Measurements from ENCODE around the gene USE1.

Gene USE1

DNA sequence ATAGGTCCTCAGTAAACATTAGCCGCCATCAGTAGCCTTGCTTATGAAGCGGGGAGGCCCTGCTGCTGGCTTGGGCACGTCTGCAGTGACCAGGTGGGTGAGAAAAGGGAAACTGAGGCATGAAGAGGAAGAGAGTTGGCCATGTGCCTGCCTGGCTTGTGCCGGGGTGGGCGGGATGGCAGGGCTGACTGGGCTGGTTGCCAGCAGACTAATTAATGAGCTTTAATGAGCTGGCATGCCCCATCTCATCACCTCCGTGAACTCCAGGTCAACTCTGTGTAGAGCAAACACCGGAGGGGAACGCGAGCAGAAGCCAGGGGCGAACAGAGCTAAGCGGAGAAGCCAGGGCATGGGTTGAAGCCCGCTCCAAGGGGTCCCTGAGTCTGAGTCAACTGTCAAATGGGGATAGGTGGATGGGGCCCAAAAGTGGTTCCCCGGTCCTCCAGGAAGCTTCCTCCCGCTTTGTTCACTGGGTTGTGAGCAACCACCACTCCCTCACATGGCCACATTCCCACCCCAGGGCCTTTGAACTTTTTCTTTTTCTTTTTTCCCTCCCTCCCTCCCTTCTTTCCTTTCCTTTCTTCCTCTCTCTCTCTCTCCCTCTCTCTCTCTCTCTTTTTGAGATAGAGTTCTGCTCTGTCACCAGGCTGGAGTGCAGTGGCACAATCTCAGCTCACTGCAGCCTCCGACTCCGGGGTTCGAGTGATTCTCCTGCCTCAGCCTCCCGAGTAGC, 21.8 kb downstream of the USE1 start:
- Histone ChIP-seq H3K9me3 (ENCODE audit: control insufficient read depth, insufficient read depth, low read length) (no peaks in the 10 kb centered on the region), H3K4me1 (ENCODE audit: insufficient read depth, low read length) (peaks cover 14% of the 10 kb centered on the region), H3K36me3 (ENCODE audit: insufficient read depth, low read length) (no peaks in the 10 kb centered on the region; the same call in 1 of the 2 replicates), H3K9ac (ENCODE audit: low read depth, low read length) (no peak overlapping the region)

DNA sequence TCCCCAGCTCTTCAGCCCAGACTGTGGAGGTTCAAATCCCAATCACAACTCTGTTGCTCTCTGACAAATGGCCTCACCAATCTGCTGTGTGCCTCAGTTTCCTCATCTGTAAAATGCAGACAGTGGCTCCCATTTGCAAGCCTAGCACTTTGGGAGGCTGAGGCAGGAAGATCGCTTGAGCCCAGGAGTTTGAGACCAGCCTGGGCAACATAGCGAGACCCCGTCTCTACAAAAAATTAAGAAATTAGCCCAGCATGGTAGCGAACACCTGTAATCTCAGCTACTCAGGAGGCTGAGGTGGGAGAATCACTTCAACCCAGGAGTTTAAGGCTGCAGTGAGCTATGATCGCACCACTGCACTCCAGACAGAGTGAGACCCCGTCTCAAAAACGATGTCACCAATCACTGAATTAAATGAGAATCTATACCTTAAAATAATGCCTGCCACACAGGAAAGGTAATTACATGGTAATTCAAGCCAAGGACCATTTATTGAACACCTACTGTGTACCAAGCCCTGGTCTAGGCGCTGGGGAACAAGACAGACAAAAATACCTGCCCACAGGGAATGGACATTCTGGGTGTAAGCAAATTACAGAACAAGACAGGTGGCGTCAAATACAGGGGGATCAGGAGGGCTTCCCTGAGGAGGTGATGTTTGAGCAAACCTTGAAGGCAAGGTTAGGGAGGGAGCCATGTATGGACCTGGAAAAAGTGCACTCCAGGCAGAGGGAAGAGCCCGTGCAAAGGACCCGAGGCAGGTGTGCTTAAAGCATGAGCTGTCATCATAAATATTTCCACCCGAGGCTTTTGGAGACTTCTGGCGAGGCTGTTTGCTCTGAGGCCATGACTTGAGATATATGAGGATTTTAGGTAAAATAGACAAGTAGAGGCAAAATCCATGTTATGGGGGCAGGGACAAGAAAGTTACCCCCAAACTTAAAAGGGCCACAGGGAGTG, 22.9 kb downstream of the USE1 start:
- no peaks in the 10 kb centered on the region; the same call in 1 of the 2 replicates for H3K36me3 ChIP-seq (ENCODE audit: insufficient read depth, low read length)
- H3K9me3 ChIP-seq (ENCODE audit: control insufficient read depth, insufficient read depth, low read length): no peaks in the 10 kb centered on the region
- H3K9ac ChIP-seq (ENCODE audit: low read depth, low read length): no peak overlapping the region
- H3K4me1 ChIP-seq (ENCODE audit: insufficient read depth, low read length): peaks cover 16% of the 10 kb centered on the region

DNA sequence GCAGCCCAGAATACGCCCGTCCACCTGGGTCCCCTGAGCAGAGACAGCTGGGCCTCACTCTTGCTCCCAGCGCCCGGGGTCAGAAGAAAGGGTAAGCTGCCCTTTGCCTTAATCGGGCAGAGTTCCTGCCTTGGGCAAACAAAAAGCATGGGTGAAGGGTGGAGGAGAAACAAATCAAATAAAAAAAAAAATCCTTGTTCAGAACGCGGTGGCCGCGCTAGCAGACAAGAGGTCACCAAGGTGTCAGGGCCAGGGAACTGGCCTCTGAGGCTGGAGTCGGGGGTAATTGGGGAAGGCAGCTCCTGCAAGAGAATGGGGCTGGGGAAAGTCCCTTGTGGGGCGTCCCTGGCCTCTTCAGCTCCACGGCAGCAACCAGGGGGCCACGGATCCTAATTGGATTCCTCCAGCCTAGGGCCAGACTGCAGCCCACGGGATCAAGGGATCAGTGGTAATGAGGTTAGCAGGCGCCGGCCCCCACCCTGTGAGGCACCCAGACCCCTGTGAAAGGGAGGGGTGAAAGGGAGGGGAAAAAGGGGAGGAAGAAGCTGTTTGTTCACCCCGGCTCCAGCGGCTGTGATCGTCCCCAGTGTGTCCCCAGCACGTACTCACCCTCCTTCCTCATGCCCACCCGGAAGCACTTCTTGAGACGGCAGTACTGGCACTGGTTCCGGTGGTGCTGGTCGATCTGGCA, 25.1 kb downstream of the USE1 start:
- Histone ChIP-seq H3K9ac (ENCODE audit: low read depth, low read length) (no peak overlapping the region), H3K36me3 (ENCODE audit: insufficient read depth, low read length) (no peaks in the 10 kb centered on the region; the same call in 1 of the 2 replicates), H3K9me3 (ENCODE audit: control insufficient read depth, insufficient read depth, low read length) (no peaks in the 10 kb centered on the region), H3K4me1 (ENCODE audit: insufficient read depth, low read length) (peaks cover 10% of the 10 kb centered on the region; the same call in 1 of the 2 replicates)

DNA sequence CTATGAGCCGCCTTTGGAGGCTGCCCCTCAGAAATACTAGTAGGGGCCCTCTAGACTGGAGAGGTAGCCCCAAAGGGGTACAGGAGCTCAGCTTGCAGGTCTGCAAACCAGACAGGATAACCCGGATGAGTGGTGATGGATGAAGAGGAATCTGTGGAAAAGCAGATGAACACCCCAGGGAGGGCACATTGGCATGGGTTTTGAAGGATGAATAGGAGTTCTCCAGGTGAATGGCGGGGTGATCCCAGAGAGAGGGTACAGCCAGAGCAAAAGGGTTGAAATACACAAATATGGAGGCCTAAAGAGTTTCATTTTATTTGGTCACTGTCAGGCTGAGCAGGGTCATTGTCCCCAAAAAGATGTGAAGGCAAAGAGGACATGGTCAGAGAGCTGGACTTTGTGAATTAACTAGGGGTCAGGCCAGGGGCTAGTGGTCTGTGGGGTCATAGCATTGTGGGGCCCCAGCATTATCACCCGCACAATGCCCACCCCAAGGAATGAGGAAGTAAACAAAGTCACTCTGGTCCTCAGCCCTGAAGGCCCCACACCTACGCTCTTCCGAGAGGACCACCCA, 25.8 kb downstream of the USE1 start:
- Histone ChIP-seq H3K4me1 (ENCODE audit: insufficient read depth, low read length) (peaks cover 10% of the 10 kb centered on the region; the same call in 1 of the 2 replicates), H3K9ac (ENCODE audit: low read depth, low read length) (no peak overlapping the region), H3K9me3 (ENCODE audit: control insufficient read depth, insufficient read depth, low read length) (no peaks in the 10 kb centered on the region), H3K36me3 (ENCODE audit: insufficient read depth, low read length) (no peaks in the 10 kb centered on the region; the same call in 1 of the 2 replicates)

DNA sequence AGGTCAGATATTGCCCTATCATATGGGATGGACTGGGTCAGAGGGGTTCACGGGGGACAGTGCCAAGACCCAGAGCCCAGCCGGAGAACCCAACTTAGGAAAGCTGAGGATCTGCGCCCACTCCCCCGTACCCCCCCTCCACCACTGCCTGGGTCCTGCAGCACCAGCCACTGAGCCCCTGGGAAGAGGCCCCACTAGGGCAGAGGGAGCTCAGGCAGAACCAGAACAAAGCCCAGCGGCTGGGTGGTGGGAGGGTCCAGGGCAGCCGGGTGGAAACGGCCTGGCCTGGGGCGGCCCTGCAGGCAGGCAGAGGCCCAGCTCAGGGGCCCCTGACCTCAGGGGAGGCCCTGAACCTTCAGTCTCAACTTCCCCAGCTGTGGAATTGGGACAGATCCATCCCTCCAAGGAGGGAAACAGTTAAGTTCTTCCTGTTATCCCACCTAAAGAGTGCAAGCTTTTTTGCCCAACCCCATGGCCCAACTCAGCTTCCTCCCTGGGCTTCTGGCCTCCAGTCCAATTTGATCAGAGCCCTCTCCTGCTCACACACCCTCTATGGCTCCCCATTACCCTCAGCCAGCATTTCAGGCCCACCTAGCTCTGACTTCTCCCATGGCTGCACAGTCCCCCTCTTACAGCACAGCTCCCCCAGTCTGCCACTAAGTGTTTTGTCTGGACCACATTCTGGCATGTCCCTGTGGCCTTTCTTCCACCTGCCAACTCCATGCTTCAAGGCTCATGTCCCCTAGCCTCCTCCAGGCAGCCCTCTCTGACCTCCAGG, 27.5 kb downstream of the USE1 start:
- H3K4me1 ChIP-seq (ENCODE audit: insufficient read depth, low read length): peaks cover 13% of the 10 kb centered on the region; the same call in 1 of the 2 replicates
- no peaks in the 10 kb centered on the region; the same call in 1 of the 2 replicates for H3K36me3 ChIP-seq (ENCODE audit: insufficient read depth, low read length)
- no peak overlapping the region; the same call in 1 of the 2 replicates for H3K9ac ChIP-seq (ENCODE audit: low read depth, low read length)
- H3K9me3 ChIP-seq (ENCODE audit: control insufficient read depth, insufficient read depth, low read length): no peaks in the 10 kb centered on the region

GRCh38 chr19:17243211-17243829, 28.2 kb downstream of the USE1 start:
- Histone ChIP-seq H3K9me3 (ENCODE audit: control insufficient read depth, insufficient read depth, low read length) (no peaks in the 10 kb centered on the region), H3K36me3 (ENCODE audit: insufficient read depth, low read length) (no peaks in the 10 kb centered on the region; the same call in 1 of the 2 replicates), H3K9ac (ENCODE audit: low read depth, low read length) (peak overlapping the region; percentile 90), H3K4me1 (ENCODE audit: insufficient read depth, low read length) (peaks cover 20% of the 10 kb centered on the region; the same call in 1 of the 2 replicates)

DNA sequence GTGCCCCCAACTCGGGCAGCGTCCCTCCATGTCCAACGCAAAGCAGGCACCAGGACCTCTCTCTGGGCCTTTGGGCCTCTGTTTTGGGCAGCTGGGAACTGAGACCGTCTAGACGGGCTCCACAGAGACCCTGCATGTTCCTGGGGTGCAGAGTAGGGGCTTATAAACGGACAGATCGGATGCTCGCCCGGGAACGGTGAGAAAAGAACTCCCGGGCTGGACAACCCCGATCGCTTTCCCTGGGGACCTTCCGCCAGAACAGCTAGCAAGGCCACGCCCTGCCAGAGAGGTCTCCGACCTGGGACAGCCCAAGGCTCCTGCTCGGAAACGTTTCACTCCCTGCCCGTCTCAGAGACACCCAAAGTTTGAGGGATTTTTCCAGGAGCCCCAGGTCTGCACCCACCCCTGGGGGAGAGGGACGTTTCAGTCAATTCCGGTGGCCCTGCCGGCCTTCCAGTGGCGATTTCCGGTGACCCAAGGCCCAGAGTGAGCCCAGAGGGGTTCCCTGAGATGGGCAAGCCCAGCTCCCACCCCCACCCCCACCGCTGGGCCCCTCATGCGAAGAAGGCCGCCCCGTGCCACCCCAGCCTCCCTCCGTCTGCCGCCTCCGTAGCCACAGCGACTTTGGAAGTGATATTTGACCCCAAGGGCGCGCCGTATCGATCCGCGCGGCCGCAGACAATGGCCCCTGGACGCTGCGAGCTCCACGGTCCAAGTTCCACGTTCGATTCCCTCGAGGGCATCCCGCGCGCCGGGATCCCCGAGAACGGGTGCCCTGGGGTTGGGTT, 28.9 kb downstream of the USE1 start:
- no peaks in the 10 kb centered on the region for H3K9me3 ChIP-seq (ENCODE audit: control insufficient read depth, insufficient read depth, low read length)
- no peaks in the 10 kb centered on the region; the same call in 1 of the 2 replicates for H3K36me3 ChIP-seq (ENCODE audit: insufficient read depth, low read length)
- peak overlapping the region; percentile 90 for H3K9ac ChIP-seq (ENCODE audit: low read depth, low read length)
- H3K4me1 ChIP-seq (ENCODE audit: insufficient read depth, low read length): peaks cover 27% of the 10 kb centered on the region; the same call in 1 of the 2 replicates

DNA sequence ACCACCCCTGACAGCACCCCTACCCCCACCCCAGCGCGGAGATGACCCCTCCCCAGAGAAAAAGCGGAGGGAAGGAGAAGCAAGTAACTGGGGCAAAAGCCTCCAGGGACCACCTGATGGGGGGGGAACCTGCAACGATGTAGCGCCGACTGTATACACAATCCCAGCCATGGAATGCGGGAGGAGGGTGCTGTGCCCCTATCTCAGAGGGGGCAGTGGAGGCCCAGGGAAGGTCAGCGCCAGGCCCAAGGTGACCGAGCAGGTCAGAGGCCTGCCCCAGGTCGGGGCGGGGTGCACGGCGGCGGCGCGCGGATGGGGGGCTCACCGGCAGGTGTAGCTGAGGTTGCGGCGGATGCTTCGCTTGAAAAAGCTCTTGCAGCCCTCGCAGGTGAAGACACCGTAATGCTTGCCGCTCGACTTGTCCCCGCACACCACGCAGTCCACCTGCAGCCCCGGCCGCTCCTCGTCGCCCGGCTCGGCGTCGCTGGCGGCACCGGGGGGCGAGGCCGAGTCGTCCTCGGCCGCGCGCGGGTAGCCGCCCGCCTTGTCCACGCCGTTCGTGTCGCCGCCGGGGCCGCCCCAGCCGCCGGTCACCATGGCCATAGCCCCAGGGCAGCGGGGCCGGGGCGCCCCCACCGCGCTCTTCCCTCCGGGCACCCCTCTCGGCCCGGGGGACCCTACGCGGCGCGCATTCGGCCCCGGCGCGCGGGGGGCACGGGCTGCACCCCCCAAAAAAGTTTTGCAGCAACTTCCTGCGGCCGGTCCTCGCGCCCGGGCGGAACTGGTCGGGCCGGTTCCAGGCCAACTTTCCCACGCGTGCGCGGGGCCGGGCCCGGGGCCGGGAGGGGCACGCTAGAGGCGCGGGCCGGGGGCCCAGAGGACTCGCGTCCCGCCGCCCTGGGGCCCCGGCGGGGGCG, 29.7 kb downstream of the USE1 start:
- peaks cover 33% of the 10 kb centered on the region; the same call in 1 of the 2 replicates for H3K4me1 ChIP-seq (ENCODE audit: insufficient read depth, low read length)
- H3K9me3 ChIP-seq (ENCODE audit: control insufficient read depth, insufficient read depth, low read length): no peaks in the 10 kb centered on the region
- H3K9ac ChIP-seq (ENCODE audit: low read depth, low read length): peak overlapping the region; percentile 90
- peaks cover 1% of the 10 kb centered on the region for H3K36me3 ChIP-seq (ENCODE audit: insufficient read depth, low read length)

DNA sequence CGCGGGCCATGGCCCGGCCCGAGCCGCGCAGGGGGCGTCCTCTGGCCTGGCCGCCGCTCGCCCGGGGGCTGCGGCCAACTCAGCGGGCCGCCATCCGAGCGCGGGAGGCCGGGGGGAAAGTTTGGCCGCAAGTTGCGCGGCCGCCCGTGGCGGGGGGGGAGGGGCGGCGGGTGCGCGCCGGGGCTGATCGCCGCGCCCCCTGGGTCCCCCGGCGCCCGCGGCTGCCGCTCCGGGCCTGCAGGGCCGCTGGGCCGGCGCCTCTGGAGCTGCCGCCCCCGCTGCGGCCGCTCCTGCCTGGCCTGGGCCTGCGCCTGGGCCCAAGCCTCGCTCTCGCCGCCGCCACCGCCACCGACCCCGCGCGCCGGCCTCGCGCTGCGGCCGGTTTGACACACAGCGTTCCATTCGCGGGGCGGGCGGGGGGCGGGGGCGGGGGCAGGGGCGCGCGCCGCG, 30.4 kb downstream of the USE1 start, which contains the start of gene NR2F6:
Gene NR2F6, minus strand, starts transcription at position 385 of the 450 bp plus-strand sequence. CDS start 699 bp downstream, outside the sequence.
- Histone ChIP-seq H3K9ac (ENCODE audit: low read depth, low read length) (peak within 1 kb of the TSS; percentile 90), H3K36me3 (ENCODE audit: insufficient read depth, low read length) (peaks cover 3% of the 10 kb centered on the region), H3K4me1 (ENCODE audit: insufficient read depth, low read length) (peaks cover 33% of the 10 kb centered on the region; the same call in 1 of the 2 replicates), H3K9me3 (ENCODE audit: control insufficient read depth, insufficient read depth, low read length) (no peaks in the 10 kb centered on the region)

DNA sequence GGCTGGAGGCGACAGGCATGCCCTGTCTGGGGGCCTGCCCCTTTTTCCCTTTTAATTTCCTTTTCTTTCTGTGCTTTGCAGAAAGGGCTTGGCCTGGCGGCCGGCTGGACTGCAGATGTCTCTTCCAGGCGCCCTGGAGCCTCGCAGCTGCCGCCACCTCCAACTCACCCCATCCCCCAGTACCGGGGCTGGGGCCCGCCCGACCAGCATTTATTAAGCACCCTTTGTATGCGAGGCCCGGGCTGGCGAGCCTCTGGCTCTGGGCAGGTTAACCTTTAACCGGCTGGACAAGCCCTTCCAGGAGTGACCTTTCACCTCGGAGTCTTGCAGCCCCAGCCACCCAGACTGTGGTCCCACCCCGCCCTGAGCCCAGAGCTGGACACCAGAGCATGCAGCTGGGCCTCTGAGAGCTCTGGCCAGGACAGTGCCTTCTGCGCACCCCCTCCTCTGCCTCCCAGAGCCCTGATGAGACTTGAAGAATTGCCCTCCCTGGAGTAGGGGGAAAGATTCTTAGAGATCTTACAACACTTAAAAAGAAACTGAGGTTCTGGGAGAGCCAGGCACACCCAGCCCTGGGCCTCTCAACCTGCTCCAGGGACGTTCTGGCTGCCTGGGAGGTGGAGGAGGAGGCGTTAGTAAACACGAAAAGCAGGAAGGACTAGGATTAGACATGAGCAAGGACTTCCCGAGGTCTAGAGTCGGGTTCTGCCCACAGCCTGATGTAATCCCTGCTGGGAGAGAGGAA, 31.7 kb downstream of the USE1 start:
- H3K9me3 ChIP-seq (ENCODE audit: control insufficient read depth, insufficient read depth, low read length): no peaks in the 10 kb centered on the region
- H3K9ac ChIP-seq (ENCODE audit: low read depth, low read length): peak overlapping the region; percentile 81
- peaks cover 3% of the 10 kb centered on the region; the same call in 1 of the 2 replicates for H3K36me3 ChIP-seq (ENCODE audit: insufficient read depth, low read length)
- peaks cover 33% of the 10 kb centered on the region; the same call in 1 of the 2 replicates for H3K4me1 ChIP-seq (ENCODE audit: insufficient read depth, low read length)
